Stimulated activated CD8-positive, alpha-beta memory T cell treated with anti-CD3 and anti-CD28 coated beads, Interleukin-2, amount 100 ng/mL, for 48 hours (primary cell): ENCODE measurements around the gene DGKG.

ENCODE experiments used
- DNase-seq, 2 donors: peaks; one replicate each; pipeline ENCODE4 v3.0.0-alpha.2; 2020; ENCODE audit warnings: low read depth in 2 of 2

Gene DGKG

GRCh38 chr3:186361762-186362536 lies at the start of gene DGKG:
Gene DGKG, minus strand, starts transcription at chr3:186362234. Its CDS starts 41,775 bp downstream, at chr3:186320459.
- DNase-seq: no peak

- no peak for DNase-seq
These were observed 49.1 kb upstream of the DGKG start for GRCh38 chr3:186411089-186411488.

GRCh38 chr3:186406669-186407635 lies 44.9 kb upstream of the DGKG start:
- DNase-seq: no peak

GRCh38 chr3:186401556-186401955 lies 39.5 kb upstream of the DGKG start:
- DNase-seq: no peak

- DNase-seq: no peak
These were observed 38.6 kb upstream of the DGKG start for GRCh38 chr3:186400662-186401061.

- no peak for DNase-seq
These were observed 38.0 kb upstream of the DGKG start for GRCh38 chr3:186400026-186400425.

GRCh38 chr3:186394566-186395217 lies 32.7 kb upstream of the DGKG start:
- DNase-seq: no peak

- no peak for DNase-seq
These were observed 25.0 kb upstream of the DGKG start for GRCh38 chr3:186386883-186387560.

GRCh38 chr3:186385856-186386602 lies 24.0 kb upstream of the DGKG start:
- no peak for DNase-seq

GRCh38 chr3:186383026-186383993 lies 21.3 kb upstream of the DGKG start:
- no peak for DNase-seq

GRCh38 chr3:186382217-186382885 lies 20.3 kb upstream of the DGKG start:
- DNase-seq: no peak

GRCh38 chr3:186381424-186382216 lies 19.6 kb upstream of the DGKG start:
- no peak for DNase-seq

GRCh38 chr3:186380622-186381380 lies 18.8 kb upstream of the DGKG start:
- no peak for DNase-seq

GRCh38 chr3:186375443-186375842 lies 13.4 kb upstream of the DGKG start:
- no peak for DNase-seq

- DNase-seq: no peak
These were observed 12.3 kb upstream of the DGKG start for GRCh38 chr3:186374376-186374775.

GRCh38 chr3:186369217-186369616 lies 7.2 kb upstream of the DGKG start:
- no peak for DNase-seq

GRCh38 chr3:186368717-186369116 lies 6.7 kb upstream of the DGKG start:
- DNase-seq: no peak

- DNase-seq: no peak
These were observed 6.1 kb upstream of the DGKG start for GRCh38 chr3:186368176-186368575.
